NCI-H1930 (cell line): Measurements from ENCODE around the gene OTOG.
A peak's percentile ranks its signal among the peaks of the same experiment; 100 is the strongest.

Experiments used
- DNase-seq, 2 experiments: peaks; one replicate each; lab custom pipeline; 2025; lab: John Stamatoyannopoulos, UW

OTOG gene

GRCh38 chr11:17517186-17517585 is 29.9 kb upstream of the OTOG start:
- DNase-seq = no peak

- no peak for DNase-seq
Measured at GRCh38 chr11:17518366-17518765, 28.7 kb upstream of the OTOG start.

GRCh38 chr11:17519061-17519885 is 27.8 kb upstream of the OTOG start:
- DNase-seq = no peak

GRCh38 chr11:17521106-17521900 is 25.8 kb upstream of the OTOG start:
- no peak for DNase-seq

- DNase-seq = no peak
Measured at GRCh38 chr11:17522655-17523054, 24.4 kb upstream of the OTOG start.

GRCh38 chr11:17524221-17524620 is 22.8 kb upstream of the OTOG start:
- no peak for DNase-seq

GRCh38 chr11:17525570-17525969 is 21.5 kb upstream of the OTOG start:
- no peak for DNase-seq

GRCh38 chr11:17526326-17526725 is 20.7 kb upstream of the OTOG start:
- DNase-seq = no peak

- no peak for DNase-seq
Measured at GRCh38 chr11:17526931-17527627, 20.0 kb upstream of the OTOG start.

- no peak for DNase-seq
Measured at GRCh38 chr11:17527628-17527995, 19.4 kb upstream of the OTOG start.

GRCh38 chr11:17528181-17528691 is 18.8 kb upstream of the OTOG start:
- DNase-seq = peak in 1 of 2 experiments; percentile 44

GRCh38 chr11:17528906-17529843 is 17.9 kb upstream of the OTOG start:
- no peak for DNase-seq

- no peak for DNase-seq
Measured at GRCh38 chr11:17529844-17530185, 17.2 kb upstream of the OTOG start.

- no peak for DNase-seq
Measured at GRCh38 chr11:17531071-17531600, 15.9 kb upstream of the OTOG start.

GRCh38 chr11:17531636-17532113 is 15.4 kb upstream of the OTOG start:
- DNase-seq = no peak

GRCh38 chr11:17532784-17533183 is 14.3 kb upstream of the OTOG start:
- DNase-seq = no peak

- no peak for DNase-seq
Measured at GRCh38 chr11:17533341-17533740, 13.7 kb upstream of the OTOG start.

GRCh38 chr11:17533778-17534415 is 13.2 kb upstream of the OTOG start:
- DNase-seq = no peak

GRCh38 chr11:17535488-17535887 is 11.6 kb upstream of the OTOG start:
- no peak for DNase-seq

GRCh38 chr11:17537261-17537660 is 9.8 kb upstream of the OTOG start:
- no peak for DNase-seq

- no peak for DNase-seq
Measured at GRCh38 chr11:17538054-17538453, 9.0 kb upstream of the OTOG start.
